HepG2 (cell line): ENCODE data around the gene FTCD.

ENCODE experiments used
- CEBPB ChIP-seq: IDR thresholded peaks from 2 replicates; pipeline ENCODE4 v1.6.1; 2011; ENCODE audit warnings: low read depth, low read length, improper control_type of control experiment, borderline replicate concordance
- NFAT5 ChIP-seq: sonication (generic); formaldehyde crosslinking; IDR thresholded peaks from 2 replicates; pipeline ENCODE4 v1.4.0; 2020; ENCODE audit warnings: missing genetic modification reagents
- ZNF329 ChIP-seq: sonication (generic); formaldehyde crosslinking; IDR thresholded peaks from 2 replicates; pipeline ENCODE4 v1.9.0; 2021; ENCODE audit warnings: low read depth, mild to moderate bottlenecking, missing genetic modification reagents

- TF ChIP-seq NFAT5 (no peak), ZNF329 (CRISPR knock-in tag) (no peak), CEBPB (no peak)
Observed at GRCh38 chr21:46188226-46189212, 33.1 kb upstream of the FTCD start.
